22Rv1 (cell line): ENCODE measurements around the gene ITGB3.

ENCODE experiments used
- ZFX ChIP-seq: fragments of 450-650 bp; IDR thresholded peaks from 2 replicates; pipeline ENCODE4 v1.6.1; 2017; ENCODE audit warnings: antibody characterized with exemption, borderline replicate concordance
- TF ChIP-seq, protein P1 (sequence below): fragments of 450-650 bp; IDR thresholded peaks from 2 replicates; pipeline ENCODE4 v1.5.1; 2017; ENCODE audit warnings: mild to moderate bottlenecking

DNA sequence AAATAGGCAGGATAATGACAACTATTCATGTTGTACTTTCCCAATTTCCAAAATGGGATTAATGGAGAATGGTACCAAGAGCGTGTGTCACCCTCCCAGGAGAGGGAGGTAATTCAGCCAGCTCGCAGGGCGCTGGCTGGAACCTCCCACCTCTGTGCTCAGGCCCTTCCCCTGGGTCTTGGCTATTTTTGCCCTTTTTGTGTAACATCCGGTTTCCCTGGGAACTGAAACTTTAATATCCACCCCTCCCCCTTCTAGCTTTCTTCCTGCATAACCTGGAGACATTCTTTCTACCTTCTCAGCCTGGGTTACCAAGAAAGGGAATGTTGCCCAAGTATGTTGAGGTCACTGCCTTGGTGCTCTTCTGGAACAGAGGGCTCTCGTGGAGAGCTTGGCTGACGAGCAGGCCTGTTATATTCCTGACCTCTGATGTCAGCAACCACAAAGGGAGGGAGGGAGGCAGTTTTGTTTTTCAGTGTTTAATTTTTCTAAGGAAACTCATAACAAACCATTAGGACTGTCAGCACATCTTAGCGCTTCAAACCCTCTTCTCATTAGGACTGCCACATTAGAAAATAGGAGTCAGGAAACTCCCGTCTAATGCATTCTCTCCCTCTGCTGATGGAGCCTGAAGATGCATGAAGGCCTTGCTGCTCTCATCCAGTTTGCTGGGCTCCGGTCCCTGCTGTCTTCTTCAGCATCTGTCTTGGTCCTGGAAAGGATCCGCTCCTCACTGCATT lies 25.6 kb downstream of the ITGB3 start:
- TF ChIP-seq, protein P1, sequence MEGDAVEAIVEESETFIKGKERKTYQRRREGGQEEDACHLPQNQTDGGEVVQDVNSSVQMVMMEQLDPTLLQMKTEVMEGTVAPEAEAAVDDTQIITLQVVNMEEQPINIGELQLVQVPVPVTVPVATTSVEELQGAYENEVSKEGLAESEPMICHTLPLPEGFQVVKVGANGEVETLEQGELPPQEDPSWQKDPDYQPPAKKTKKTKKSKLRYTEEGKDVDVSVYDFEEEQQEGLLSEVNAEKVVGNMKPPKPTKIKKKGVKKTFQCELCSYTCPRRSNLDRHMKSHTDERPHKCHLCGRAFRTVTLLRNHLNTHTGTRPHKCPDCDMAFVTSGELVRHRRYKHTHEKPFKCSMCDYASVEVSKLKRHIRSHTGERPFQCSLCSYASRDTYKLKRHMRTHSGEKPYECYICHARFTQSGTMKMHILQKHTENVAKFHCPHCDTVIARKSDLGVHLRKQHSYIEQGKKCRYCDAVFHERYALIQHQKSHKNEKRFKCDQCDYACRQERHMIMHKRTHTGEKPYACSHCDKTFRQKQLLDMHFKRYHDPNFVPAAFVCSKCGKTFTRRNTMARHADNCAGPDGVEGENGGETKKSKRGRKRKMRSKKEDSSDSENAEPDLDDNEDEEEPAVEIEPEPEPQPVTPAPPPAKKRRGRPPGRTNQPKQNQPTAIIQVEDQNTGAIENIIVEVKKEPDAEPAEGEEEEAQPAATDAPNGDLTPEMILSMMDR: no peak
- no peak for TF ChIP-seq ZFX
